ENCODE results near the gene ZNF716.
"Not testable (repeated sequence)": the region's sequence is repeated elsewhere in the genome, so short reads cannot be mapped to it uniquely, and the experiment has no call there.

The ZNF716 gene

GRCh38 chr7:57427146-57427545, 22.8 kb upstream of the ZNF716 start:
- DNase-seq: no peak

- DNase-seq: no peak
Measured at GRCh38 chr7:57427594-57427993, 22.4 kb upstream of the ZNF716 start.

GRCh38 chr7:57432583-57432982, 17.4 kb upstream of the ZNF716 start:
- DNase-seq: no peak

- DNase-seq: no peak
Measured at GRCh38 chr7:57437581-57437980, 12.4 kb upstream of the ZNF716 start.

- no peak for DNase-seq
Measured at GRCh38 chr7:57438244-57438643, 11.7 kb upstream of the ZNF716 start.

GRCh38 chr7:57443567-57443966, 6.4 kb upstream of the ZNF716 start:
- DNase-seq: no peak

GRCh38 chr7:57469186-57469828, 19.3 kb downstream of the ZNF716 start:
- DNase-seq: not testable (repeated sequence)

GRCh38 chr7:57480304-57480703, 30.3 kb downstream of the ZNF716 start:
- not testable (repeated sequence) for DNase-seq

GRCh38 chr7:57485022-57485421, 35.0 kb downstream of the ZNF716 start:
- not testable (repeated sequence) for DNase-seq

- DNase-seq: no peak
Measured at GRCh38 chr7:57487957-57488356, 38.0 kb downstream of the ZNF716 start.

GRCh38 chr7:57495111-57495510, 45.1 kb downstream of the ZNF716 start:
- not testable (repeated sequence) for DNase-seq

GRCh38 chr7:57496395-57496794, 46.4 kb downstream of the ZNF716 start:
- DNase-seq: no peak

- no peak for DNase-seq
Measured at GRCh38 chr7:57505176-57505575, 55.2 kb downstream of the ZNF716 start.

All from suppressor macrophage treated with lipopolysaccharide for 4 hours (primary cell).